Body of pancreas (tissue), 4 donors: ENCODE measurements around the gene BAG1.

ENCODE experiments used
- POLR2A ChIP-seq, 3 donors: fragments of 450-650 bp; IDR thresholded peaks; one replicate each; pipeline ENCODE4 v1.6.1; 2016; ENCODE audit warnings: antibody characterized with exemption in 3 of 3, mild to moderate bottlenecking in 2 of 3
- TF ChIP-seq, protein P1 (sequence below), 7 experiments: fragments of 450-650 bp in 4 of 7; fragments of 200-600 bp in 3 of 7; sonication (generic) in 3 of 7; IDR thresholded peaks; one replicate each; pipeline ENCODE4 v1.5.1; 2016 to 2019; ENCODE audit warnings: antibody characterized with exemption in 7 of 7

DNA sequence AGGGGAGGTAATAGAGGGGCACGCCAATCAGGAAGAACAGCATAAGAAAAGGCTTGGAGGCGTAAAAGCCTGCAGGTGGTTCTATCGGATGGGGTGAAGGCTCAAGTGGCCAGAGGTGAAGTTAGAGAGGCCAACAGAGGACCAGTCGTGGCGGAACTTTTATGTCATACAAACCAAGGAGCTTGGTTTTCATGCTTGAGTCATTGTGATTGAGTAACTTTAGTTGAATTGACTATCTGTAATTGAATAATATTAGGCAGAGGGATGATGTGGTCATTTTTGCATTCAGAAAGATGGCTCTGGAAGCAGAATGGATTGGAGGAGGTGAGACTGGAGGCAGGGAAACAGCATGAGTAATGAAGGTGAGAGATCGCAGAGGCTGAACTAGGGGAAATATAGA lies 31.7 kb downstream of the BAG1 start:
- TF ChIP-seq POLR2A (IDR thresholded peaks at IDR 0.05) = no peak
- TF ChIP-seq, protein P1, sequence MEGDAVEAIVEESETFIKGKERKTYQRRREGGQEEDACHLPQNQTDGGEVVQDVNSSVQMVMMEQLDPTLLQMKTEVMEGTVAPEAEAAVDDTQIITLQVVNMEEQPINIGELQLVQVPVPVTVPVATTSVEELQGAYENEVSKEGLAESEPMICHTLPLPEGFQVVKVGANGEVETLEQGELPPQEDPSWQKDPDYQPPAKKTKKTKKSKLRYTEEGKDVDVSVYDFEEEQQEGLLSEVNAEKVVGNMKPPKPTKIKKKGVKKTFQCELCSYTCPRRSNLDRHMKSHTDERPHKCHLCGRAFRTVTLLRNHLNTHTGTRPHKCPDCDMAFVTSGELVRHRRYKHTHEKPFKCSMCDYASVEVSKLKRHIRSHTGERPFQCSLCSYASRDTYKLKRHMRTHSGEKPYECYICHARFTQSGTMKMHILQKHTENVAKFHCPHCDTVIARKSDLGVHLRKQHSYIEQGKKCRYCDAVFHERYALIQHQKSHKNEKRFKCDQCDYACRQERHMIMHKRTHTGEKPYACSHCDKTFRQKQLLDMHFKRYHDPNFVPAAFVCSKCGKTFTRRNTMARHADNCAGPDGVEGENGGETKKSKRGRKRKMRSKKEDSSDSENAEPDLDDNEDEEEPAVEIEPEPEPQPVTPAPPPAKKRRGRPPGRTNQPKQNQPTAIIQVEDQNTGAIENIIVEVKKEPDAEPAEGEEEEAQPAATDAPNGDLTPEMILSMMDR (IDR thresholded peaks at IDR 0.05) = no peak
